SK-N-SH (cell line): ENCODE measurements around the gene LAMC2. TPM values are rescaled to one million over a fixed set of nuclear protein-coding genes. Genes with fewer than 3 reads are reported as not detected.

Experiments
- CTCF ChIA-PET: fragments of 300-600, 350-600 bp; formaldehyde crosslinking; extraction: SDS; loops from one replicate; lab custom pipeline; 2021; lab: Yijun Ruan, JAX
- POLR2A ChIA-PET: fragments of 350-600 bp; sonication (Branson Sonifier 250); formaldehyde crosslinking; extraction: SDS; loops from one replicate; lab custom pipeline; 2020; ENCODE audit warnings: antibody characterized with exemption, inconsistent platforms; lab: Yijun Ruan, JAX
- DNase-seq: peaks from one replicate; pipeline ENCODE4 v3.0.0; 2012
- H2AFZ ChIP-seq: fragments of 200-600 bp; sonication (generic); 2 replicates; pipeline ENCODE4 v1.8.1; 2016; ENCODE audit warnings: antibody characterized with exemption, mild to moderate bottlenecking, low read depth
- H3F3A ChIP-seq: fragments of 200-600 bp; sonication (generic); replicated peaks from 2 replicates; pipeline ENCODE3; 2016; ENCODE audit warnings: antibody characterized with exemption, mild to moderate bottlenecking; ENCODE audit not compliant: insufficient read depth
- H3K27ac ChIP-seq, 2 experiments: fragments of 200-500 bp in 1 of 2; fragments of 200-600 bp in 1 of 2; sonication (Bioruptor generic) in 1 of 2; sonication (generic), shearing (Covaris generic) in 1 of 2; 2 replicates each; pipeline versions ENCODE4 v1.5.1 to v1.6.1; 2014 to 2016; ENCODE audit warnings: low read depth in 2 of 2, inconsistent platforms in 1 of 2, low read length in 1 of 2, mild to moderate bottlenecking in 1 of 2, mixed read lengths in 1 of 2
- H3K27me3 ChIP-seq: fragments of 200-600 bp; sonication (generic), shearing (Covaris generic); 2 replicates; pipeline ENCODE4 v1.6.1; 2016; ENCODE audit warnings: mixed run types; ENCODE audit not compliant: insufficient read depth
- H3K36me3 ChIP-seq, 2 experiments: fragments of 200-500 bp in 1 of 2; fragments of 200-600 bp in 1 of 2; sonication (Bioruptor generic) in 1 of 2; sonication (generic) in 1 of 2; replicated peaks in 1 of 2; 2 replicates each; pipeline versions ENCODE3 to v1.5.1; 2014 to 2016; ENCODE audit warnings: low read length in 1 of 2, mild to moderate bottlenecking in 1 of 2; ENCODE audit not compliant: insufficient read depth in 2 of 2, control insufficient read depth in 1 of 2
- H3K4me1 ChIP-seq, 2 experiments: fragments of 200-500 bp in 1 of 2; fragments of 200-600 bp in 1 of 2; sonication (Bioruptor generic) in 1 of 2; sonication (generic), shearing (Covaris generic) in 1 of 2; 2 replicates each; pipeline versions ENCODE4 v1.5.1 to v1.6.1; 2014 to 2016; ENCODE audit warnings: low read depth in 1 of 2, low read length in 1 of 2, mixed run types in 1 of 2; ENCODE audit not compliant: insufficient read depth in 2 of 2, control insufficient read depth in 1 of 2
- H3K4me2 ChIP-seq: fragments of 200-600 bp; sonication (generic), shearing (Covaris generic); 2 replicates; pipeline ENCODE4 v1.6.1; 2017; ENCODE audit warnings: mixed run types
- H3K4me3 ChIP-seq, 2 experiments: fragments of 200-500 bp in 1 of 2; fragments of 200-600 bp in 1 of 2; sonication (Bioruptor generic) in 1 of 2; sonication (generic), shearing (Covaris generic) in 1 of 2; 2 replicates each; pipeline versions ENCODE4 v1.5.1 to v1.8.1; 2014 to 2016; ENCODE audit warnings: low read depth in 2 of 2, inconsistent platforms in 1 of 2, low read length in 1 of 2, mild to moderate bottlenecking in 1 of 2, mixed read lengths in 1 of 2, moderate library complexity in 1 of 2
- H3K79me2 ChIP-seq: fragments of 200-600 bp; sonication (generic); 2 replicates; pipeline ENCODE4 v1.8.1; 2017; ENCODE audit warnings: mild to moderate bottlenecking; ENCODE audit not compliant: insufficient read depth
- H3K9ac ChIP-seq: fragments of 200-600 bp; sonication (generic); 2 replicates; pipeline ENCODE4 v1.6.1; 2017; ENCODE audit warnings: mixed run types
- H3K9me2 ChIP-seq: fragments of 200-600 bp; sonication (generic); 2 replicates; pipeline ENCODE4 v1.6.1; 2017; ENCODE audit warnings: mixed run types
- H3K9me3 ChIP-seq: fragments of 200-600 bp; sonication (generic); 2 replicates; pipeline ENCODE4 v1.6.1; 2017; ENCODE audit warnings: mixed run types, mild to moderate bottlenecking, moderate library complexity
- H4K20me1 ChIP-seq: fragments of 200-600 bp; sonication (generic); 2 replicates; pipeline ENCODE4 v1.6.1; 2017; ENCODE audit warnings: mild to moderate bottlenecking, mixed run types; ENCODE audit not compliant: insufficient read depth
- CTCF ChIP-seq: fragments of 200-600 bp; sonication (generic); IDR thresholded peaks from 2 replicates; pipeline ENCODE4 v1.6.1; 2017; ENCODE audit warnings: antibody characterized with exemption, mild to moderate bottlenecking, moderate library complexity
- FOXJ3 ChIP-seq: sonication (generic); formaldehyde crosslinking; IDR thresholded peaks from 2 replicates; pipeline ENCODE4 v1.5.1; 2020; ENCODE audit warnings: mild to moderate bottlenecking, missing genetic modification reagents
- GABPA ChIP-seq: IDR thresholded peaks from 2 replicates; pipeline ENCODE4 v1.4.0; 2012; ENCODE audit warnings: low read depth, mild to moderate bottlenecking
- GATA2 ChIP-seq: sonication (generic); formaldehyde crosslinking; IDR thresholded peaks from 2 replicates; pipeline ENCODE4 v1.5.0; 2020; ENCODE audit warnings: mild to moderate bottlenecking, missing genetic modification reagents
- MEF2A ChIP-seq: IDR thresholded peaks from 2 replicates; pipeline ENCODE4 v1.4.0; 2012; ENCODE audit warnings: low read depth, borderline replicate concordance
- MXI1 ChIP-seq: IDR thresholded peaks from 2 replicates; pipeline ENCODE4 v1.6.1; 2012; ENCODE audit warnings: mild to moderate bottlenecking, low read depth, low read length, improper control_type of control experiment
- NFIC ChIP-seq: IDR thresholded peaks from 2 replicates; pipeline ENCODE4 v1.4.0; 2012; ENCODE audit warnings: borderline replicate concordance
- NRF1 ChIP-seq: IDR thresholded peaks from 2 replicates; pipeline ENCODE4 v1.6.1; 2012; ENCODE audit warnings: low read depth, mild to moderate bottlenecking, low read length
- POLR2AphosphoS5 ChIP-seq: IDR thresholded peaks from 2 replicates; pipeline ENCODE4 v1.6.1; 2012; ENCODE audit warnings: low read depth, low read length
- RCOR1 ChIP-seq: fragments of 150-350 bp; IDR thresholded peaks from 2 replicates; pipeline ENCODE4 v1.6.1; 2017; ENCODE audit warnings: antibody characterized with exemption, low read length
- RFX5 ChIP-seq: IDR thresholded peaks from 2 replicates; pipeline ENCODE4 v1.6.1; 2012; ENCODE audit warnings: mild to moderate bottlenecking, improper control_type of control experiment, low read length
- SIN3A ChIP-seq: IDR thresholded peaks from 2 replicates; pipeline ENCODE4 v1.6.1; 2012; ENCODE audit warnings: low read depth, mild to moderate bottlenecking, low read length, moderate library complexity, borderline replicate concordance
- SMC3 ChIP-seq: IDR thresholded peaks from 2 replicates; pipeline ENCODE4 v1.6.1; 2012; ENCODE audit warnings: low read depth, low read length, improper control_type of control experiment
- TCF12 ChIP-seq: IDR thresholded peaks from 2 replicates; pipeline ENCODE4 v1.4.0; 2012
- TEAD4 ChIP-seq: IDR thresholded peaks from 2 replicates; pipeline ENCODE4 v1.4.0; 2012; ENCODE audit warnings: mild to moderate bottlenecking, borderline replicate concordance; ENCODE audit not compliant: insufficient read depth
- USF1 ChIP-seq: IDR thresholded peaks from 2 replicates; pipeline ENCODE4 v1.4.0; 2012; ENCODE audit warnings: low read depth, borderline replicate concordance
- YY1 ChIP-seq: IDR thresholded peaks from 2 replicates; pipeline ENCODE4 v1.4.0; 2012; ENCODE audit warnings: low read depth, mild to moderate bottlenecking
- WGBS: methylation state at CpG from one replicate; pipeline ENCODE4 v1.1.6; 2017; ENCODE audit warnings: low lambda C conversion rate; 5-methylcytosine and 5-hydroxymethylcytosine counted together
- polyA plus RNA-seq, 3 experiments: library from polyadenylated mRNA; depleted of rRNA; stranded (reverse); fragments of >200 nt; gene quantifications; 2 replicates each; pipeline ENCODE4 v1.2.3, GENCODE V29; 2012

The LAMC2 gene
- polyA plus RNA-seq, 1 of the 3 experiments (the other 2 are of a cell fraction), result 0.15 TPM

- Histone ChIP-seq H3K4me3 (no peak overlapping the region), H3K36me3 (no peaks in the 10 kb centered on the region), H4K20me1 (no peaks in the 10 kb centered on the region), H3K27ac (peak overlapping the region in 1 of 2 experiments; percentile 64; a peak in 1 of 4 replicates), H2AFZ (peak overlapping the region; percentile 80; the same call in 1 of the 2 replicates), H3K9ac (no peak overlapping the region), H3K9me2 (no peaks in the 10 kb centered on the region), H3K4me2 (peak overlapping the region; percentile 30; the same call in 1 of the 2 replicates), H3K9me3 (no peaks in the 10 kb centered on the region), H3K4me1 (peaks cover 21 to 24% of the 10 kb centered on the region in 2 experiments; a peak in 3 of 4 replicates), H3F3A (no peaks in the 10 kb centered on the region), H3K79me2 (no peaks in the 10 kb centered on the region), H3K27me3 (no peaks in the 10 kb centered on the region)
- ChIA-PET POLR2A (no interaction called here), CTCF (interaction anchor here (1.1 to 2.0 kb wide), 2 partner anchors 26 to 55 kb away, joined by 3 to 4 read pairs; no protein-coding TSS in a partner anchor)
- DNase-seq, result no peak
- no peak for TF ChIP-seq RFX5
- TF ChIP-seq FOXJ3, result no peak
- no peak for TF ChIP-seq RCOR1
- TF ChIP-seq CTCF, result no peak
- no peak for TF ChIP-seq SIN3A
- no peak for TF ChIP-seq YY1
- TF ChIP-seq POLR2AphosphoS5, result no peak
- TF ChIP-seq USF1, result no peak
- no peak for TF ChIP-seq MXI1
- TF ChIP-seq GATA2, result no peak
- no peak for TF ChIP-seq TCF12
- TF ChIP-seq NFIC, result no peak
- TF ChIP-seq MEF2A, result no peak
- no peak for TF ChIP-seq NRF1
- WGBS, result 70% methylated on average over 2 of the region's 6 CpGs
These were observed 93.8 kb downstream of the LAMC2 start for GRCh38 chr1:183279835-183280234.

- DNase-seq, result no peak
- Histone ChIP-seq H3K36me3 (no peaks in the 10 kb centered on the region), H3K9me2 (no peaks in the 10 kb centered on the region), H3K27ac (no peak overlapping the region), H2AFZ (no peak overlapping the region), H3K4me2 (no peak overlapping the region), H3K4me1 (peaks cover 21 to 24% of the 10 kb centered on the region in 2 experiments; a peak in 3 of 4 replicates), H3K4me3 (no peak overlapping the region; a peak in 1 of 4 replicates), H4K20me1 (no peaks in the 10 kb centered on the region), H3K79me2 (no peaks in the 10 kb centered on the region), H3K9me3 (no peaks in the 10 kb centered on the region), H3F3A (no peaks in the 10 kb centered on the region), H3K9ac (no peak overlapping the region), H3K27me3 (no peaks in the 10 kb centered on the region)
- TF ChIP-seq NFIC, result no peak
- TF ChIP-seq USF1, result no peak
- no peak for TF ChIP-seq SMC3
- no peak for TF ChIP-seq MXI1
- no peak for TF ChIP-seq GABPA
- TF ChIP-seq NRF1, result no peak
- no peak for TF ChIP-seq CTCF
- TF ChIP-seq TEAD4, result no peak
- POLR2A ChIA-PET, result no interaction called here
- WGBS, result 100% methylated on average over 2 of the region's 2 CpGs
- CTCF ChIA-PET, result interaction anchor here (0.6 to 2.3 kb wide), 23 partner anchors 8 to 345 kb away, joined by 3 to 25 read pairs (median 4); no protein-coding TSS in a partner anchor
These were observed 95.0 kb downstream of the LAMC2 start for GRCh38 chr1:183281039-183281438.
